HCT116 (cell line): ENCODE data around the gene IGF2. TPM values are rescaled to one million over a fixed set of nuclear protein-coding genes. Genes with fewer than 3 reads are reported as not detected.

ENCODE experiments used
- ATAC-seq: fragments of 200-7000 bp; cut with Tn5 transposase; 2 replicates; pipeline ENCODE4 v1.9.1; 2020; ENCODE audit warnings: mild to moderate bottlenecking, moderate library complexity
- BruUV-seq: library from RNA; stranded (reverse); fragments of 400-500 nt; replicated peaks from 2 replicates; lab custom pipeline; 2021; lab: Mats Ljungman, UMichigan
- CTCF ChIA-PET: fragments of 300-600 bp; sonication (Branson Sonifier 250); formaldehyde crosslinking; loops from one replicate; lab custom pipeline; 2021; ENCODE audit warnings: antibody characterized with exemption; lab: Charles Lee
- POLR2A ChIA-PET: fragments of 300-600, 350-600 bp; sonication (Branson Sonifier 250); formaldehyde crosslinking; loops from one replicate; lab custom pipeline; 2021; ENCODE audit warnings: antibody characterized with exemption; lab: Charles Lee
- RAD21 ChIA-PET, 2 experiments: fragments of 300-600 bp; sonication (Branson Sonifier 250); formaldehyde crosslinking; loops; one replicate each; lab custom pipeline; 2023; ENCODE audit warnings: low total read pairs in 2 of 2; ENCODE audit not compliant: uncharacterized antibody in 2 of 2, unreplicated experiment in 2 of 2, low non-redundant PET in 1 of 2; lab: Charles Lee
- DNase-seq: peaks from one replicate; pipeline ENCODE4 v3.0.0-alpha.2; 2010; ENCODE audit warnings: low read depth, low spot score
- H2AFZ ChIP-seq: fragments of 200-600 bp; shearing (Covaris generic), sonication (generic); 2 replicates; pipeline ENCODE4 v1.6.1; 2017; ENCODE audit warnings: low read depth, mixed run types, mixed read lengths, antibody characterized with exemption, low read length; ENCODE audit not compliant: poor library complexity, severe bottlenecking
- H3K27ac ChIP-seq: 2 replicates; pipeline ENCODE4 v1.5.1; 2012; ENCODE audit warnings: low read depth, low read length
- H3K27me3 ChIP-seq: fragments of 200-600 bp; sonication (generic); 2 replicates; pipeline ENCODE4 v1.6.1; 2016; ENCODE audit warnings: mixed run types, low read length, mixed read lengths; ENCODE audit not compliant: insufficient read depth
- H3K36me3 ChIP-seq, 2 experiments: fragments of 200-500 bp in 1 of 2; fragments of 200-600 bp in 1 of 2; sonication (Bioruptor generic) in 1 of 2; sonication (generic) in 1 of 2; 2 replicates each; pipeline versions ENCODE4 v1.5.1 to v1.6.1; 2014 to 2016; ENCODE audit warnings: low read length in 2 of 2, inconsistent platforms in 1 of 2, mixed read lengths in 1 of 2, mixed run types in 1 of 2; ENCODE audit not compliant: insufficient read depth in 2 of 2, control insufficient read depth in 1 of 2
- H3K4me1 ChIP-seq, 2 experiments: fragments of 200-600 bp in 1 of 2; sonication (generic) in 1 of 2; 2 replicates each; pipeline versions ENCODE4 v1.5.1 to v1.6.1; 2012 to 2017; ENCODE audit warnings: low read length in 2 of 2, inconsistent platforms in 1 of 2, mild to moderate bottlenecking in 1 of 2, mixed read lengths in 1 of 2, mixed run types in 1 of 2, moderate library complexity in 1 of 2; ENCODE audit not compliant: insufficient read depth in 2 of 2, control insufficient read depth in 1 of 2
- H3K4me2 ChIP-seq: fragments of 200-600 bp; sonication (generic); 2 replicates; pipeline ENCODE4 v1.6.1; 2017; ENCODE audit warnings: mixed run types, low read length, mixed read lengths
- H3K4me3 ChIP-seq, 2 experiments: fragments of 200-600 bp in 1 of 2; sonication (generic) in 1 of 2; replicated peaks in 1 of 2; 2 replicates each; pipeline ENCODE4 v1.5.1; 2011 to 2016; ENCODE audit warnings: low read length in 2 of 2, control low read depth in 1 of 2, low read depth in 1 of 2, mild to moderate bottlenecking in 1 of 2, mixed read lengths in 1 of 2, mixed run types in 1 of 2
- H3K79me2 ChIP-seq: fragments of 200-600 bp; sonication (generic); 2 replicates; pipeline ENCODE4 v1.6.1; 2017; ENCODE audit warnings: mild to moderate bottlenecking, mixed run types, low read length, moderate library complexity, mixed read lengths; ENCODE audit not compliant: insufficient read depth
- H3K9ac ChIP-seq: fragments of 200-600 bp; sonication (generic); 2 replicates; pipeline ENCODE4 v1.6.1; 2016; ENCODE audit warnings: low read length, mixed read lengths
- H3K9me2 ChIP-seq: fragments of 200-600 bp; sonication (generic), shearing (Covaris generic); 2 replicates; pipeline ENCODE4 v1.6.1; 2017; ENCODE audit warnings: mixed run types, mild to moderate bottlenecking, moderate library complexity; ENCODE audit not compliant: insufficient read depth
- H3K9me3 ChIP-seq, 2 experiments: fragments of 200-500 bp in 1 of 2; fragments of 200-600 bp in 1 of 2; sonication (Bioruptor generic) in 1 of 2; sonication (generic) in 1 of 2; 2 replicates each; pipeline ENCODE4 v1.6.1; 2014 to 2017; ENCODE audit warnings: low read length in 2 of 2, mixed read lengths in 2 of 2, inconsistent platforms in 1 of 2, low read depth in 1 of 2, mild to moderate bottlenecking in 1 of 2, mixed run types in 1 of 2, moderate library complexity in 1 of 2; ENCODE audit not compliant: control insufficient read depth in 1 of 2, insufficient read depth in 1 of 2
- H4K20me1 ChIP-seq: fragments of 200-600 bp; sonication (generic), shearing (Covaris generic); 2 replicates; pipeline ENCODE4 v1.6.1; 2017; ENCODE audit warnings: mixed run types, mild to moderate bottlenecking, moderate library complexity; ENCODE audit not compliant: insufficient read depth
- CBX3 ChIP-seq: IDR thresholded peaks from 2 replicates; pipeline ENCODE4 v1.6.1; 2012; ENCODE audit warnings: low read depth
- EZH2 ChIP-seq: fragments of 200-600 bp; sonication (generic); IDR thresholded peaks from 2 replicates; pipeline ENCODE4 v1.6.1; 2017; ENCODE audit warnings: antibody characterized with exemption, mixed run types
- EZH2phosphoT487 ChIP-seq: fragments of 200-600 bp; IDR thresholded peaks from 2 replicates; pipeline ENCODE4 v1.6.1; 2018; ENCODE audit warnings: antibody characterized with exemption, borderline replicate concordance
- FOSL1 ChIP-seq: IDR thresholded peaks from 2 replicates; pipeline ENCODE4 v1.6.1; 2012; ENCODE audit warnings: low read depth
- POLR2AphosphoS5 ChIP-seq: IDR thresholded peaks from 2 replicates; pipeline ENCODE4 v1.6.1; 2011; ENCODE audit warnings: mild to moderate bottlenecking, low read depth, low read length, moderate library complexity
- RAD21 ChIP-seq: IDR thresholded peaks from 2 replicates; pipeline ENCODE4 v1.6.1; 2012; ENCODE audit warnings: low read depth, mild to moderate bottlenecking
- REST ChIP-seq: IDR thresholded peaks from 2 replicates; pipeline ENCODE4 v1.6.1; 2012; ENCODE audit warnings: low read depth
- SIN3A ChIP-seq: IDR thresholded peaks from 2 replicates; pipeline ENCODE4 v1.6.1; 2012; ENCODE audit warnings: low read depth
- SP1 ChIP-seq: IDR thresholded peaks from 2 replicates; pipeline ENCODE4 v1.6.1; 2012; ENCODE audit warnings: low read depth
- SRF ChIP-seq: IDR thresholded peaks from 2 replicates; pipeline ENCODE4 v1.6.1; 2012; ENCODE audit warnings: low read depth
- YY1 ChIP-seq: IDR thresholded peaks from 2 replicates; pipeline ENCODE4 v1.6.1; 2011; ENCODE audit warnings: low read length, low read depth, moderate library complexity, mild to moderate bottlenecking; ENCODE audit not compliant: insufficient replicate concordance; ENCODE audit errors: extremely low read depth
- ZFX ChIP-seq: fragments of 450-650 bp; IDR thresholded peaks from 2 replicates; pipeline ENCODE4 v1.6.1; 2017
- intact Hi-C: fragments of 100-400 bp; cut with micrococcal nuclease; formaldehyde crosslinking; loops from 2 replicates; pipeline ENCODE4 v1.10.0; 2022
- total RNA-seq: library from RNA; stranded (reverse); gene quantifications from one replicate; pipeline ENCODE4 v1.2.1, GENCODE V29; 2021; ENCODE audit not compliant: unreplicated experiment

The IGF2 gene
- total RNA-seq, 1 experiment from 2014 or later, result 17.9 TPM

GRCh38 chr11:2159536-2160413, 20.6 kb upstream of the IGF2 start:
- ChIA-PET POLR2A (no interaction called here), CTCF (interaction anchor here (1.2 to 1.9 kb wide), 2 partner anchors 27 to 507 kb away, joined by 3 to 4 read pairs; no protein-coding TSS in a partner anchor), RAD21 (no interaction called here)
- no peaks in the 10 kb centered on the region for H3K27me3 ChIP-seq
- no peak overlapping the region for H3K9ac ChIP-seq
- DNase-seq (no peak), ATAC-seq (no peak)
- no peak overlapping the region for H2AFZ ChIP-seq
- H3K4me1 ChIP-seq, result no peaks in the 10 kb centered on the region
- no peaks in the 10 kb centered on the region for H3K9me3 ChIP-seq
- TF ChIP-seq CBX3 (no peak), REST (no peak), SP1 (no peak), SIN3A (no peak)
- no peaks in the 10 kb centered on the region for H3K79me2 ChIP-seq
- H3K9me2 ChIP-seq, result no peaks in the 10 kb centered on the region
- intact Hi-C loops, result no loop called here
- H3K27ac ChIP-seq, result no peak overlapping the region
- no peaks in the 10 kb centered on the region for H4K20me1 ChIP-seq
- H3K4me3 ChIP-seq, result no peak overlapping the region
- H3K4me2 ChIP-seq, result no peak overlapping the region
- no TSS peak for BruUV-seq
- no peaks in the 10 kb centered on the region for H3K36me3 ChIP-seq

- ATAC-seq (no peak), DNase-seq (no peak)
- Histone ChIP-seq H3K36me3 (no peaks in the 10 kb centered on the region), H3K9me3 (no peaks in the 10 kb centered on the region), H3K27ac (no peak overlapping the region), H3K4me3 (no peak overlapping the region), H3K27me3 (no peaks in the 10 kb centered on the region), H3K9ac (no peak overlapping the region), H2AFZ (no peak overlapping the region), H3K79me2 (no peaks in the 10 kb centered on the region), H4K20me1 (no peaks in the 10 kb centered on the region), H3K9me2 (no peaks in the 10 kb centered on the region), H3K4me2 (no peak overlapping the region), H3K4me1 (no peaks in the 10 kb centered on the region)
- RAD21 ChIA-PET, result no interaction called here
- BruUV-seq, result no TSS peak
- CTCF ChIA-PET, result interaction anchor here (0.8 to 1.9 kb wide), 4 partner anchors 28 to 506 kb away, joined by 3 to 4 read pairs (median 4); no protein-coding TSS in a partner anchor
- POLR2A ChIA-PET, result no interaction called here
- intact Hi-C loops, result no loop called here
- TF ChIP-seq ZFX, result no peak
- TF ChIP-seq YY1, result no peak
- TF ChIP-seq SIN3A, result no peak
- TF ChIP-seq SP1, result no peak
- no peak for TF ChIP-seq RAD21
- no peak for TF ChIP-seq EZH2
- no peak for TF ChIP-seq POLR2AphosphoS5
- no peak for TF ChIP-seq CBX3
- TF ChIP-seq FOSL1, result no peak
- no peak for TF ChIP-seq REST
- no peak for TF ChIP-seq EZH2phosphoT487
- no peak for TF ChIP-seq SRF
Observed at GRCh38 chr11:2158966-2159365, 19.8 kb upstream of the IGF2 start.
